Neural progenitor cell (in vitro differentiated cells): Measurements from ENCODE around the gene RGS10. TPM values are rescaled to one million over a fixed set of nuclear protein-coding genes. Genes with fewer than 3 reads are reported as not detected.

ENCODE experiments used
- DNase-seq: peaks from one replicate; pipeline ENCODE4 v3.0.0-alpha.2; 2016; ENCODE audit warnings: low spot score
- H2AFZ ChIP-seq: fragments of 200-600 bp; sonication (generic); replicated peaks from 2 replicates; pipeline ENCODE4 v1.6.1; 2016; ENCODE audit warnings: antibody characterized with exemption
- H3F3A ChIP-seq: fragments of 200-600 bp; sonication (generic); 2 replicates; pipeline ENCODE4 v1.6.1; 2016; ENCODE audit warnings: antibody characterized with exemption, low read depth
- H3K27ac ChIP-seq: fragments of 200-600 bp; sonication (generic); 2 replicates; pipeline ENCODE4 v1.5.1; 2016; ENCODE audit warnings: mild to moderate bottlenecking
- H3K27me3 ChIP-seq: fragments of 200-600 bp; sonication (generic); 2 replicates; pipeline ENCODE4 v1.6.1; 2016; ENCODE audit warnings: mild to moderate bottlenecking, moderate library complexity
- H3K36me3 ChIP-seq: fragments of 200-600 bp; sonication (generic); 2 replicates; pipeline ENCODE4 v1.5.1; 2016
- H3K4me1 ChIP-seq: fragments of 200-600 bp; sonication (generic); 2 replicates; pipeline ENCODE4 v1.6.1; 2016; ENCODE audit warnings: mixed run types
- H3K4me2 ChIP-seq: fragments of 200-600 bp; sonication (generic); 2 replicates; pipeline ENCODE4 v1.6.1; 2016
- H3K4me3 ChIP-seq: fragments of 200-600 bp; sonication (generic); 2 replicates; pipeline ENCODE4 v1.5.1; 2016
- H3K79me2 ChIP-seq: fragments of 200-600 bp; sonication (generic); 2 replicates; pipeline ENCODE4 v1.6.1; 2016; ENCODE audit warnings: low read depth
- H3K9ac ChIP-seq: fragments of 200-600 bp; sonication (generic); 2 replicates; pipeline ENCODE4 v1.6.1; 2016
- H3K9me3 ChIP-seq: fragments of 200-600 bp; sonication (generic); 2 replicates; pipeline ENCODE4 v1.5.1; 2016; ENCODE audit warnings: low read depth
- H4K20me1 ChIP-seq: fragments of 200-600 bp; sonication (generic); 2 replicates; pipeline ENCODE4 v1.6.1; 2016; ENCODE audit warnings: low read depth
- H3K27ac Mint-ChIP-seq: 3 replicates; pipeline ENCODE4 v1.8.0; 2021; ENCODE audit warnings: mixed read lengths
- H3K27me3 Mint-ChIP-seq: 2 replicates; pipeline ENCODE4 v1.8.0; 2022; ENCODE audit warnings: low read depth, mild to moderate bottlenecking, inconsistent platforms, moderate library complexity, mixed read lengths; ENCODE audit not compliant: insufficient read depth
- H3K36me3 Mint-ChIP-seq: 3 replicates; pipeline ENCODE4 v1.8.0; 2021; ENCODE audit warnings: mixed read lengths
- H3K4me1 Mint-ChIP-seq: 3 replicates; pipeline ENCODE4 v1.8.0; 2021; ENCODE audit warnings: mixed read lengths
- H3K4me3 Mint-ChIP-seq: 3 replicates; pipeline ENCODE4 v1.8.0; 2021; ENCODE audit warnings: mild to moderate bottlenecking, moderate library complexity, mixed read lengths
- H3K9me3 Mint-ChIP-seq: 3 replicates; pipeline ENCODE4 v1.8.0; 2020; ENCODE audit warnings: mixed read lengths
- EZH2 ChIP-seq: fragments of 200-600 bp; sonication (generic); IDR thresholded peaks from 2 replicates; pipeline ENCODE4 v1.6.1; 2017; ENCODE audit warnings: antibody characterized with exemption, mild to moderate bottlenecking, moderate library complexity
- EZH2phosphoT487 ChIP-seq: fragments of 200-600 bp; sonication (generic); IDR thresholded peaks from 2 replicates; pipeline ENCODE4 v1.6.1; 2017; ENCODE audit warnings: antibody characterized with exemption
- total RNA-seq: library from RNA; depleted of rRNA; stranded (reverse); fragments of >200 nt; gene quantifications from 2 replicates; pipeline ENCODE4 v1.2.3, GENCODE V29; 2015; ENCODE audit warnings: low replicate concordance
- TF ChIP-seq, protein P1 (sequence below): fragments of 200-600 bp; sonication (generic); IDR thresholded peaks from 2 replicates; pipeline ENCODE4 v1.5.1; 2017; ENCODE audit warnings: antibody characterized with exemption, mild to moderate bottlenecking

Gene RGS10
- total RNA-seq, 1 donor from 2014 or later = 12.0 TPM

DNA sequence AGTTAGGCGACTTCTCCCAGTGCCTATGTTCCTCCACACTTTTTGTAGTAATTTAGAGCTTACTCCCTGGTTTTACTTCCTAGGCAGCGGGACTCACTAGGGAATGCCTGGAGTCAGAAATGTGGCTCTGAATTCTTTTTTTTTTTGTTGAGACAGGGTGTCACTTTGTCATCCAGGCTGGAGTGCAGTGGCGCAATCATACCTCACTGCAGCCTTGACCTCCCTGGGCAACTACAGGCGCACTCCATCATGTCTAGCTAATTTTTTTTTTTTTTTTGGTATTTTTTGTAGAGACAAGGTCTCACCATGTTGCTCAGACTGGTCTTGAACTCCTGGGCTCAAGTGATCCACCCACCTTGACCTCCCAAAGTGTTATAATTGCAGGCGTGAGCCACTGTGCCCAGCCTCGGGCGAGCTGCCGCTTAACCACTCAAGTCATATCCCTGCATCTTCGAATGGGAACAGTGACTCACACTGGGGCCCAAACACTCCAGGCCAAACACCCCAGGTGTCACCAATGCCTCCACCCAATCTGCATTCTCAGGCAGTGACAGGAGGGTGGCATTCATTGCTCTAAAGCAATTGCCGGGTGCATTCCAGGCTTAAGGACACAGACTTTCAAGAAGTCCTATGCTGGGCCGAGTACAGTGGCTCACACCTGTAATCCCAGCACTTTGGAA is 19.6 kb downstream of the RGS10 start:
- Mint-ChIP-seq H3K9me3 (no peaks in the 10 kb centered on the region), H3K27ac (no peak overlapping the region), H3K4me3 (no peak overlapping the region), H3K27me3 (peaks cover 19% of the 10 kb centered on the region), H3K4me1 (peaks cover 20% of the 10 kb centered on the region), H3K36me3 (no peaks in the 10 kb centered on the region)
- Histone ChIP-seq H4K20me1 (no peaks in the 10 kb centered on the region), H3K79me2 (no peaks in the 10 kb centered on the region), H3K4me2 (no peak overlapping the region), H3K27ac (no peak overlapping the region), H3F3A (no peaks in the 10 kb centered on the region), H3K4me1 (peaks cover 17% of the 10 kb centered on the region), H2AFZ (no peak overlapping the region), H3K9ac (no peak overlapping the region), H3K27me3 (no peaks in the 10 kb centered on the region), H3K36me3 (no peaks in the 10 kb centered on the region), H3K4me3 (no peak overlapping the region), H3K9me3 (no peaks in the 10 kb centered on the region)
- TF ChIP-seq EZH2 (no peak), EZH2phosphoT487 (no peak)
- TF ChIP-seq, protein P1, sequence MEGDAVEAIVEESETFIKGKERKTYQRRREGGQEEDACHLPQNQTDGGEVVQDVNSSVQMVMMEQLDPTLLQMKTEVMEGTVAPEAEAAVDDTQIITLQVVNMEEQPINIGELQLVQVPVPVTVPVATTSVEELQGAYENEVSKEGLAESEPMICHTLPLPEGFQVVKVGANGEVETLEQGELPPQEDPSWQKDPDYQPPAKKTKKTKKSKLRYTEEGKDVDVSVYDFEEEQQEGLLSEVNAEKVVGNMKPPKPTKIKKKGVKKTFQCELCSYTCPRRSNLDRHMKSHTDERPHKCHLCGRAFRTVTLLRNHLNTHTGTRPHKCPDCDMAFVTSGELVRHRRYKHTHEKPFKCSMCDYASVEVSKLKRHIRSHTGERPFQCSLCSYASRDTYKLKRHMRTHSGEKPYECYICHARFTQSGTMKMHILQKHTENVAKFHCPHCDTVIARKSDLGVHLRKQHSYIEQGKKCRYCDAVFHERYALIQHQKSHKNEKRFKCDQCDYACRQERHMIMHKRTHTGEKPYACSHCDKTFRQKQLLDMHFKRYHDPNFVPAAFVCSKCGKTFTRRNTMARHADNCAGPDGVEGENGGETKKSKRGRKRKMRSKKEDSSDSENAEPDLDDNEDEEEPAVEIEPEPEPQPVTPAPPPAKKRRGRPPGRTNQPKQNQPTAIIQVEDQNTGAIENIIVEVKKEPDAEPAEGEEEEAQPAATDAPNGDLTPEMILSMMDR = no peak
- no peak for DNase-seq

DNA sequence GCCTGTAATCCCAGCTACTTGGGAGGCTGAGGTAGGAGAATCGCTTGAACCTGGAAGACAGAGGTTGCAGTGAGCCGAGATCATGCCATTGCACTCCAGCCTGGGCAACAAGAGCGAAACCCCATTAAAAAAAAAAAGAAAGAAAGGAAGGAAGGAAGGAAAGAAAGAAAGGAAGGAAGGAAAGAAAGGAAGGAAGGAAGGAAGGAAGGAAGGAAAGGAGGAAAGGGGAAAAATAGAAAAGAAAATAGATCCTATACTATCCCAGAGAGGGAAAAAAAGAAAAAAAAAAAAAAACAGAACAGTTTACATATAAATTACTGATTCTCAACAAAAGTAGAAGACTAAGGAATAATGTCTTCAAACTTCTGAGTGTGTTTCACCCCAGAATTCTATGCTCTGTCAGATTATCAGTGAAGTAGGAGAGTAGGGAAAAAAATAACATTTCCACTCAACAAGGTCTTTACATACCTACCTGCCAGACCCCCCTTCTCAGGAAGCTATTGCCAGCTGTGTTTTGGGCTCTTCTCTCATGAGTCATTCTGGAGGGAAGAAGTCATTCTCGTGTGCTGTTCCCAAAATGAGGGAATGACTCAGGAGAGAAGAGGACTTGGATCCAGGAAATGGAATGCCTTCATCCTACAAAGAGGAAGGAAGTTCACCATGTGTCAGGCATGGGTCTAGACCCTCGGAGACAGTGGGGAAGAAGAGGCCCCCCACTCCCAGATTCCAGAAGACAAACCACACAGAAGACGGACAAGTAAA is 20.9 kb downstream of the RGS10 start:
- Histone ChIP-seq H2AFZ (no peak overlapping the region), H3K36me3 (no peaks in the 10 kb centered on the region), H3F3A (no peaks in the 10 kb centered on the region), H3K27ac (no peak overlapping the region), H3K4me3 (no peak overlapping the region), H3K4me1 (peaks cover 19% of the 10 kb centered on the region), H3K9ac (no peak overlapping the region), H3K27me3 (no peaks in the 10 kb centered on the region), H3K79me2 (no peaks in the 10 kb centered on the region), H3K4me2 (no peak overlapping the region), H3K9me3 (no peaks in the 10 kb centered on the region), H4K20me1 (no peaks in the 10 kb centered on the region)
- Mint-ChIP-seq H3K36me3 (no peaks in the 10 kb centered on the region), H3K27ac (no peak overlapping the region), H3K9me3 (no peaks in the 10 kb centered on the region), H3K27me3 (peaks cover 15% of the 10 kb centered on the region), H3K4me1 (peaks cover 32% of the 10 kb centered on the region), H3K4me3 (no peak overlapping the region)
- no peak for DNase-seq
- TF ChIP-seq, protein P1 = no peak
- TF ChIP-seq EZH2phosphoT487 = no peak
- TF ChIP-seq EZH2 = no peak

DNA sequence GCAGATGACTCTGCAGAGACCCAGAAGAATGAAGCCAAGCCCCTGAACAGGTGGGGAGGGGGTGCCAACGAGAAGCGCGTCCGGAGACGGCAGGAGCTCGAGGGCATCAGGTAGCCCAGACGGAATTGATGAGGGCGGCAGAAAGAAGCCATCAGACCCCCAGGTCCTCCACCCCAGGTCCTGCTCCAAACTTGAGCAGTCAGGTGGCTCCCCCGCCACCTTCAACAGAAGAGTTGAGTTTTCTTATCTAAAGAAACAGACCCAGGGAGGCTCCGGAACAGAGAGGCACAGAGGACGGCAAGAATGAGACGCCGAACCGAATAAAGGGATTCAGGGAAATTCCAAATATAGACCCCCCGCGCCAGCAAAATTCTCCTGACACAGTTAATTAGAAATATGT is 22.2 kb downstream of the RGS10 start:
- Histone ChIP-seq H3K79me2 (no peaks in the 10 kb centered on the region), H3K4me3 (no peak overlapping the region), H3K27ac (no peak overlapping the region), H4K20me1 (no peaks in the 10 kb centered on the region), H3K4me1 (peaks cover 24% of the 10 kb centered on the region), H3K9ac (no peak overlapping the region), H3K36me3 (no peaks in the 10 kb centered on the region), H2AFZ (no peak overlapping the region), H3K27me3 (no peaks in the 10 kb centered on the region), H3K4me2 (peak overlapping the region; percentile 34), H3K9me3 (no peaks in the 10 kb centered on the region), H3F3A (no peaks in the 10 kb centered on the region)
- peaks cover 15% of the 10 kb centered on the region for H3K27me3 Mint-ChIP-seq
- TF ChIP-seq EZH2phosphoT487 = no peak
- TF ChIP-seq, protein P1 = no peak
- H3K36me3 Mint-ChIP-seq = no peaks in the 10 kb centered on the region
- peaks cover 39% of the 10 kb centered on the region for H3K4me1 Mint-ChIP-seq
- H3K4me3 Mint-ChIP-seq = no peak overlapping the region
- H3K9me3 Mint-ChIP-seq = no peaks in the 10 kb centered on the region
- no peak overlapping the region for H3K27ac Mint-ChIP-seq
- DNase-seq = no peak
